ENCODE measurements around the gene OR7G2.

OR7G2 gene

GRCh38 chr19:9107375-9107774, at the start of gene OR7G2:
Gene OR7G2 (minus strand): TSS chr19:9107475. CDS start chr19:9103243, 4,232 bp downstream.
- DNase-seq (ENCODE audit: low spot score) = no peak

GRCh38 chr19:9156304-9156703, 49.0 kb upstream of the OR7G2 start:
- DNase-seq (ENCODE audit: low spot score) = no peak

GRCh38 chr19:9155591-9155990, 48.3 kb upstream of the OR7G2 start:
- no peak for DNase-seq (ENCODE audit: low spot score)

- no peak for DNase-seq (ENCODE audit: low spot score)
These were observed 44.1 kb upstream of the OR7G2 start for GRCh38 chr19:9151367-9151766.

- no peak for DNase-seq (ENCODE audit: low spot score)
These were observed 43.4 kb upstream of the OR7G2 start for GRCh38 chr19:9150650-9151049.

GRCh38 chr19:9149997-9150396, 42.7 kb upstream of the OR7G2 start:
- no peak for DNase-seq (ENCODE audit: low spot score)

GRCh38 chr19:9148697-9149096, 41.4 kb upstream of the OR7G2 start:
- DNase-seq (ENCODE audit: low spot score) = no peak

- no peak for DNase-seq (ENCODE audit: low spot score)
These were observed 39.6 kb upstream of the OR7G2 start for GRCh38 chr19:9146882-9147281.

- DNase-seq (ENCODE audit: low spot score) = no peak
These were observed 37.6 kb upstream of the OR7G2 start for GRCh38 chr19:9144920-9145319.

GRCh38 chr19:9140159-9140874, 33.0 kb upstream of the OR7G2 start, which contains the start of gene ZNF317:
Gene ZNF317 (plus strand): TSS chr19:9140397. CDS start chr19:9156017, 15,620 bp downstream.
- peak; percentile 60 for DNase-seq (ENCODE audit: low spot score)

- no peak for DNase-seq (ENCODE audit: low spot score)
These were observed 32.4 kb upstream of the OR7G2 start for GRCh38 chr19:9139609-9140158.

- no peak for DNase-seq (ENCODE audit: low spot score)
These were observed 25.1 kb upstream of the OR7G2 start for GRCh38 chr19:9132422-9132821.

GRCh38 chr19:9130965-9131364, 23.7 kb upstream of the OR7G2 start:
- DNase-seq (ENCODE audit: low spot score) = no peak

- DNase-seq (ENCODE audit: low spot score) = no peak
These were observed 20.9 kb upstream of the OR7G2 start for GRCh38 chr19:9128171-9128570.

- no peak for DNase-seq (ENCODE audit: low spot score)
These were observed 19.7 kb upstream of the OR7G2 start, which contains the start of gene OR7G3 for GRCh38 chr19:9126900-9127405. Gene OR7G3 (minus strand): TSS chr19:9126950. CDS start chr19:9126950, 0 bp downstream.

GRCh38 chr19:9116547-9116946, 9.3 kb upstream of the OR7G2 start:
- DNase-seq (ENCODE audit: low spot score) = no peak

- no peak for DNase-seq (ENCODE audit: low spot score)
These were observed 8.1 kb upstream of the OR7G2 start, which contains the start of gene OR7G1 for GRCh38 chr19:9115307-9115813. Gene OR7G1 (minus strand): TSS chr19:9115763. CDS start chr19:9115763, 0 bp downstream.

- no peak for DNase-seq (ENCODE audit: low spot score)
These were observed 2.7 kb upstream of the OR7G2 start for GRCh38 chr19:9109959-9110358.

- no peak for DNase-seq (ENCODE audit: low spot score)
These were observed 20.5 kb downstream of the OR7G2 start, which contains the start of gene OR1M1 for GRCh38 chr19:9086761-9087160. Gene OR1M1 (plus strand): TSS chr19:9087061. CDS start chr19:9093245, 6,184 bp downstream.

GRCh38 chr19:9078651-9079050, 28.6 kb downstream of the OR7G2 start:
- no peak for DNase-seq (ENCODE audit: low spot score)

- no peak for DNase-seq (ENCODE audit: low spot score)
These were observed 30.4 kb downstream of the OR7G2 start for GRCh38 chr19:9076901-9077300.

- DNase-seq (ENCODE audit: low spot score) = no peak
These were observed 32.0 kb downstream of the OR7G2 start for GRCh38 chr19:9075064-9075949.
